ENCODE data around the gene SORCS2.
A peak's percentile ranks its signal among the peaks of the same experiment; 100 is the strongest.

The SORCS2 gene

GRCh38 chr4:7147661-7148310 lies 44.6 kb upstream of the SORCS2 start:
- Histone ChIP-seq H3K4me3 (no peak overlapping the region), H3K27ac (no peak overlapping the region)
- TF ChIP-seq, protein P1, sequence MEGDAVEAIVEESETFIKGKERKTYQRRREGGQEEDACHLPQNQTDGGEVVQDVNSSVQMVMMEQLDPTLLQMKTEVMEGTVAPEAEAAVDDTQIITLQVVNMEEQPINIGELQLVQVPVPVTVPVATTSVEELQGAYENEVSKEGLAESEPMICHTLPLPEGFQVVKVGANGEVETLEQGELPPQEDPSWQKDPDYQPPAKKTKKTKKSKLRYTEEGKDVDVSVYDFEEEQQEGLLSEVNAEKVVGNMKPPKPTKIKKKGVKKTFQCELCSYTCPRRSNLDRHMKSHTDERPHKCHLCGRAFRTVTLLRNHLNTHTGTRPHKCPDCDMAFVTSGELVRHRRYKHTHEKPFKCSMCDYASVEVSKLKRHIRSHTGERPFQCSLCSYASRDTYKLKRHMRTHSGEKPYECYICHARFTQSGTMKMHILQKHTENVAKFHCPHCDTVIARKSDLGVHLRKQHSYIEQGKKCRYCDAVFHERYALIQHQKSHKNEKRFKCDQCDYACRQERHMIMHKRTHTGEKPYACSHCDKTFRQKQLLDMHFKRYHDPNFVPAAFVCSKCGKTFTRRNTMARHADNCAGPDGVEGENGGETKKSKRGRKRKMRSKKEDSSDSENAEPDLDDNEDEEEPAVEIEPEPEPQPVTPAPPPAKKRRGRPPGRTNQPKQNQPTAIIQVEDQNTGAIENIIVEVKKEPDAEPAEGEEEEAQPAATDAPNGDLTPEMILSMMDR (IDR thresholded peaks at IDR 0.05): no peak
- DNase-seq (ENCODE audit: low spot score): no peak

- DNase-seq (ENCODE audit: low spot score): no peak
- Histone ChIP-seq H3K4me3 (no peak overlapping the region), H3K27ac (no peak overlapping the region)
- TF ChIP-seq, protein P1 (IDR thresholded peaks at IDR 0.05): no peak
Observed at GRCh38 chr4:7148337-7148736, 44.0 kb upstream of the SORCS2 start.

GRCh38 chr4:7150036-7150635 lies 42.2 kb upstream of the SORCS2 start:
- no peak for DNase-seq (ENCODE audit: low spot score)
- no peak overlapping the region for H3K4me3 ChIP-seq
- TF ChIP-seq, protein P1 (IDR thresholded peaks at IDR 0.05): no peak

DNA sequence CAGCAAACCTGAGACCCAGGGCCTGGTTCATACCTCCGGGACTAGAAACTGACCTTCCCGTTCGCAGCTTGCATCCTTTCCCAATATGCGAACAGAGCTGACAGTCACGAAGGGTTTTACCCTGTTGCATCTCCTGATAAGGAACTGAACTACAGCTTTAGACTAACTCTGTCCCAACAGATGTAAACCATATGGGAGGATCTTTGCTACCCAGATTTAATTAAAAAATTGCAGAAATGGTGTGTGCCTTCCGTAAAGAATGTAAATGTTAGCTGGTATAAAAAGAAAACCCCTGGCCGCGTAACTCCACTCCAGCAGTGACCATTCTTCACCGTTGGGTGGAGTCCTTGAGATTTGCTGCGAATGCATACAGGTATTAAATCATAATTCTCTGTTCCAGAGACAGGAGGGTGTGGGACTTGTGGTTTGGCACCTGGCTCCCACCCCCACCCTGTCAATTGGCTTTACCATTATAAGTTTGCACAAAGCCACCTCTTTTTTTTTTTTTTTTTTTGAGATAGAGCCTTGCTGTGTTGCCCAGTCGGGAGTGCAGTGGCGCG lies 40.6 kb upstream of the SORCS2 start:
- TF ChIP-seq, protein P1 (IDR thresholded peaks at IDR 0.05): no peak
- Histone ChIP-seq H3K4me3 (no peak overlapping the region), H3K27ac (no peak overlapping the region)
- DNase-seq (ENCODE audit: low spot score): no peak

More at GRCh38 chr4:7150036-7150635, 42.2 kb upstream of the SORCS2 start:
- no peak overlapping the region for H3K27ac ChIP-seq

GRCh38 chr4:7153711-7154110 lies 38.6 kb upstream of the SORCS2 start:
- TF ChIP-seq, protein P1 (IDR thresholded peaks at IDR 0.05): no peak
- Histone ChIP-seq H3K27ac (no peak overlapping the region), H3K4me3 (no peak overlapping the region)
- DNase-seq (ENCODE audit: low spot score): no peak

DNA sequence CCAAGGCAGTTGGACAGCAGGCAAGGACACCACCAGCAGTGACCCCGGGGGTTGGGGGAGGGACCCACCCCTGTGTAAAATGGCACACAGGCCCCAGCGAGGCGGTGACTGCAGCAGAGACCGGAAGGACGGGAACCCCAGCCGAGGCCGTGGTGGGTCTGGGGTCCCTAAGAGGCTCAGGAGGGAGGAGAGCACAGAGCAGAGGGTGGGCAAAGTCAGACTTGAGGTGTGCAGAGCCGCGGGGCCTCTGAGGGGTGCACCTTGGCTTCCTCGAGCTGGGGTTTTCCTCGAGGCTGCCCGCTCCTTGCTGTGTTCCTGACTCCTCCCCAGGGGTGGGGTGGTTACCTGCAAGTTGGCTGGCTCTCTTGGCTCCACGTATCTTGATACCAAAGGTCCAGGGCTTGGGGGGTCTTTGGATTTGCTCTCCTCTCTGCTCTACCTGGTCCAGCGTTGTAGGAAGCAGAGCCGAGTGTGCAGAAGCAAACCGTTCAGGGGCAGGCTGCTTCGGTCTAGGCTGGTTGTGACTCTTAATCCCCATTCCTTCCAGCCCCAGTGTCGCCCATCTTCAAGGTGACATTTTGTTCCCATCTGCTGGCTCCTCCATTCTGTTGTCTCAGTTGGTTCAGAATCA lies 37.9 kb upstream of the SORCS2 start:
- TF ChIP-seq, protein P1 (IDR thresholded peaks at IDR 0.05): no peak

More for the DNA sequence above, 37.9 kb upstream of the SORCS2 start:
- H3K27ac ChIP-seq: no peak overlapping the region
- DNase-seq (ENCODE audit: low spot score): peak; percentile 56
- H3K4me3 ChIP-seq: no peak overlapping the region
